COLO668 (cell line): ENCODE measurements around the gene COX5A.
"Not testable (repeated sequence)": the region's sequence is repeated elsewhere in the genome, so short reads cannot be mapped to it uniquely, and the experiment has no call there.

Experiments
- DNase-seq: peaks from one replicate; lab custom pipeline; 2025; ENCODE audit not compliant: unreplicated experiment; lab: John Stamatoyannopoulos, UW

Gene COX5A

GRCh38 chr15:74902295-74903075, 35.4 kb downstream of the COX5A start:
- no peak for DNase-seq

GRCh38 chr15:74901612-74902063, 36.2 kb downstream of the COX5A start:
- peak; percentile 35 for DNase-seq

- no peak for DNase-seq
These were observed 40.6 kb downstream of the COX5A start for GRCh38 chr15:74897300-74897701.

GRCh38 chr15:74896316-74896715, 41.6 kb downstream of the COX5A start:
- DNase-seq: no peak

- no peak for DNase-seq
These were observed 42.0 kb downstream of the COX5A start for GRCh38 chr15:74895830-74896229.

GRCh38 chr15:74894383-74894782, 43.5 kb downstream of the COX5A start:
- not testable (repeated sequence) for DNase-seq

GRCh38 chr15:74893627-74894026, 44.2 kb downstream of the COX5A start:
- DNase-seq: no peak

- DNase-seq: no peak
These were observed 44.9 kb downstream of the COX5A start for GRCh38 chr15:74892931-74893330.

GRCh38 chr15:74892313-74892712, 45.6 kb downstream of the COX5A start:
- DNase-seq: no peak

- no peak for DNase-seq
These were observed 46.4 kb downstream of the COX5A start for GRCh38 chr15:74891469-74891868.

GRCh38 chr15:74890665-74890960, 47.3 kb downstream of the COX5A start:
- no peak for DNase-seq

GRCh38 chr15:74889883-74890664, 47.8 kb downstream of the COX5A start, which contains the start of gene MPI:
TSS of gene MPI (plus strand) at chr15:74890042. CDS start at chr15:74890074, 32 bp downstream.
- peak; percentile 90 for DNase-seq

- DNase-seq: peak; percentile 39
These were observed 48.4 kb downstream of the COX5A start for GRCh38 chr15:74889390-74889882.

GRCh38 chr15:74888716-74889115, 49.2 kb downstream of the COX5A start:
- DNase-seq: no peak

GRCh38 chr15:74887537-74888193, 50.2 kb downstream of the COX5A start:
- not testable (repeated sequence) for DNase-seq

- no peak for DNase-seq
These were observed 52.4 kb downstream of the COX5A start for GRCh38 chr15:74885461-74885860.

GRCh38 chr15:74884428-74885223, 53.2 kb downstream of the COX5A start:
- DNase-seq: no peak

GRCh38 chr15:74882528-74882927, 55.3 kb downstream of the COX5A start:
- DNase-seq: no peak

- no peak for DNase-seq
These were observed 59.6 kb downstream of the COX5A start for GRCh38 chr15:74878273-74878672.

GRCh38 chr15:74873756-74874424, 64.0 kb downstream of the COX5A start:
- DNase-seq: peak; percentile 21
